ENCODE measurements around the gene TMEM248. TPM values are rescaled to one million over a fixed set of nuclear protein-coding genes. Genes with fewer than 3 reads are reported as not detected.
A peak's percentile ranks its signal among the peaks of the same experiment; 100 is the strongest.

Gene TMEM248
- total and polyA plus RNA-seq, 10 of the 15 experiments (the other 5 are each of a cell fraction or from before 2014, with no cell fraction given) = 6.3 to 93.5 (median 64.9) TPM

DNA sequence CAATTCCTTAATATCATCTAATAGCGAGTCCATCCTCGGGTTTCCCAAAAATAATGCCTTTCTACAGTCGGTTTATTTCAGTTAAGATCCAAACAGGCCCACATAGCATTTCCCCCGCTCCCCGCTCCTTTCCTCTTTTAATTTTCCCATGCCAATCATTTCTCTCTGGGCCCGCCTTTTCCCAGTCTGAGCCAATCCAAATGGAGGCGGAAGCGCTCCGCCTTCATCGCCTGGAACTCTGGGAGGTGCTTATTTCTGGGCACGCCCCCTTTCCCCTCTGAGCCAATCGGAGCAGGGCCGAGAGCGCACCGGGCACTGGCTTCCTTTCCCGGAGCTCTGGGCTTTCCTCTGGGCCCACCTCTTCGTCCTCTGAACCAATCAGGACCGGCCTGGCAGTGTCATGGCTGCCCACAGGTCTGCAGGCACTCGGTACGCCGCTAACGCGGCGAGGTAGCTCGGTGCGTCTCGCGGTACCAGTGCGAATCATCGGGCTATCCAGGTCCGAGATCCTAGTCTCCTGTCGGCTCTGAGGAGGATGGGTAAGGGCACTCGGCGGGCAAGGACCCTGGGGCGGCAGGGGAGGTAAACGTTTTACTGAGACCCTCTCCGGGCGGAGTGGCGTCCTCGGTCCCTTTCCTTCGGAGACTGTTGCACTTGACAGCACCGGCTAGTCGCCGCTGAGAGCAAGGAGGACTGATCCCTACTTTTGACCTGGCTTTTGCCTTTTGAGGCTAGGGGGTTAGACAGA lies 75.6 kb downstream of the TMEM248 start, which contains the start of gene TYW1 (continued):
- TF ChIP-seq, protein P1, sequence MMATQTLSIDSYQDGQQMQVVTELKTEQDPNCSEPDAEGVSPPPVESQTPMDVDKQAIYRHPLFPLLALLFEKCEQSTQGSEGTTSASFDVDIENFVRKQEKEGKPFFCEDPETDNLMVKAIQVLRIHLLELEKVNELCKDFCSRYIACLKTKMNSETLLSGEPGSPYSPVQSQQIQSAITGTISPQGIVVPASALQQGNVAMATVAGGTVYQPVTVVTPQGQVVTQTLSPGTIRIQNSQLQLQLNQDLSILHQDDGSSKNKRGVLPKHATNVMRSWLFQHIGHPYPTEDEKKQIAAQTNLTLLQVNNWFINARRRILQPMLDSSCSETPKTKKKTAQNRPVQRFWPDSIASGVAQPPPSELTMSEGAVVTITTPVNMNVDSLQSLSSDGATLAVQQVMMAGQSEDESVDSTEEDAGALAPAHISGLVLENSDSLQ (IDR thresholded peaks at IDR 0.05) = peak; percentile 99
- peak; percentile 41; the same call in 1 of the 2 replicates for TF ChIP-seq ATF7 (IDR thresholded peaks at IDR 0.05; ENCODE audit: low read depth)
- peak; percentile 83 for TF ChIP-seq SP1 (IDR thresholded peaks at IDR 0.05; ENCODE audit: low read depth, low read length)
- 0 out of 2 replicates have a peak, but pooled peaks have one; percentile 20 for TF ChIP-seq RFX5 (IDR thresholded peaks at IDR 0.05; ENCODE audit: low read depth, low read length)
- peak; percentile 89 for TF ChIP-seq MXI1 (IDR thresholded peaks at IDR 0.05; ENCODE audit: low read depth, low read length)
- peak; percentile 45 for TF ChIP-seq IKZF1 (conservative IDR thresholded peaks at IDR 0.05)
- TF ChIP-seq POU2F2 (IDR thresholded peaks at IDR 0.05; ENCODE audit: borderline replicate concordance, low read depth, low read length) = peak; percentile 46; the same call in 1 of the 3 replicates
- TF ChIP-seq, protein P2, sequence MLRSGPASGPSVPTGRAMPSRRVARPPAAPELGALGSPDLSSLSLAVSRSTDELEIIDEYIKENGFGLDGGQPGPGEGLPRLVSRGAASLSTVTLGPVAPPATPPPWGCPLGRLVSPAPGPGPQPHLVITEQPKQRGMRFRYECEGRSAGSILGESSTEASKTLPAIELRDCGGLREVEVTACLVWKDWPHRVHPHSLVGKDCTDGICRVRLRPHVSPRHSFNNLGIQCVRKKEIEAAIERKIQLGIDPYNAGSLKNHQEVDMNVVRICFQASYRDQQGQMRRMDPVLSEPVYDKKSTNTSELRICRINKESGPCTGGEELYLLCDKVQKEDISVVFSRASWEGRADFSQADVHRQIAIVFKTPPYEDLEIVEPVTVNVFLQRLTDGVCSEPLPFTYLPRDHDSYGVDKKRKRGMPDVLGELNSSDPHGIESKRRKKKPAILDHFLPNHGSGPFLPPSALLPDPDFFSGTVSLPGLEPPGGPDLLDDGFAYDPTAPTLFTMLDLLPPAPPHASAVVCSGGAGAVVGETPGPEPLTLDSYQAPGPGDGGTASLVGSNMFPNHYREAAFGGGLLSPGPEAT (IDR thresholded peaks at IDR 0.05; ENCODE audit: low read depth) = peak; percentile 82
- TF ChIP-seq, protein P3, sequence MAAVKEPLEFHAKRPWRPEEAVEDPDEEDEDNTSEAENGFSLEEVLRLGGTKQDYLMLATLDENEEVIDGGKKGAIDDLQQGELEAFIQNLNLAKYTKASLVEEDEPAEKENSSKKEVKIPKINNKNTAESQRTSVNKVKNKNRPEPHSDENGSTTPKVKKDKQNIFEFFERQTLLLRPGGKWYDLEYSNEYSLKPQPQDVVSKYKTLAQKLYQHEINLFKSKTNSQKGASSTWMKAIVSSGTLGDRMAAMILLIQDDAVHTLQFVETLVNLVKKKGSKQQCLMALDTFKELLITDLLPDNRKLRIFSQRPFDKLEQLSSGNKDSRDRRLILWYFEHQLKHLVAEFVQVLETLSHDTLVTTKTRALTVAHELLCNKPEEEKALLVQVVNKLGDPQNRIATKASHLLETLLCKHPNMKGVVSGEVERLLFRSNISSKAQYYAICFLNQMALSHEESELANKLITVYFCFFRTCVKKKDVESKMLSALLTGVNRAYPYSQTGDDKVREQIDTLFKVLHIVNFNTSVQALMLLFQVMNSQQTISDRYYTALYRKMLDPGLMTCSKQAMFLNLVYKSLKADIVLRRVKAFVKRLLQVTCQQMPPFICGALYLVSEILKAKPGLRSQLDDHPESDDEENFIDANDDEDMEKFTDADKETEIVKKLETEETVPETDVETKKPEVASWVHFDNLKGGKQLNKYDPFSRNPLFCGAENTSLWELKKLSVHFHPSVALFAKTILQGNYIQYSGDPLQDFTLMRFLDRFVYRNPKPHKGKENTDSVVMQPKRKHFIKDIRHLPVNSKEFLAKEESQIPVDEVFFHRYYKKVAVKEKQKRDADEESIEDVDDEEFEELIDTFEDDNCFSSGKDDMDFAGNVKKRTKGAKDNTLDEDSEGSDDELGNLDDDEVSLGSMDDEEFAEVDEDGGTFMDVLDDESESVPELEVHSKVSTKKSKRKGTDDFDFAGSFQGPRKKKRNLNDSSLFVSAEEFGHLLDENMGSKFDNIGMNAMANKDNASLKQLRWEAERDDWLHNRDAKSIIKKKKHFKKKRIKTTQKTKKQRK (IDR thresholded peaks at IDR 0.05; ENCODE audit: low read depth, low read length) = peak; percentile 44; the same call in 1 of the 2 replicates
- 0 out of 2 replicates have a peak, but pooled peaks have one; percentile 45 for TF ChIP-seq CBFB (IDR thresholded peaks at IDR 0.05; ENCODE audit: low read depth)
- peak; percentile 95 for TF ChIP-seq YY1 (IDR thresholded peaks at IDR 0.05; ENCODE audit: low read depth, low read length)
- TF ChIP-seq, protein P4, sequence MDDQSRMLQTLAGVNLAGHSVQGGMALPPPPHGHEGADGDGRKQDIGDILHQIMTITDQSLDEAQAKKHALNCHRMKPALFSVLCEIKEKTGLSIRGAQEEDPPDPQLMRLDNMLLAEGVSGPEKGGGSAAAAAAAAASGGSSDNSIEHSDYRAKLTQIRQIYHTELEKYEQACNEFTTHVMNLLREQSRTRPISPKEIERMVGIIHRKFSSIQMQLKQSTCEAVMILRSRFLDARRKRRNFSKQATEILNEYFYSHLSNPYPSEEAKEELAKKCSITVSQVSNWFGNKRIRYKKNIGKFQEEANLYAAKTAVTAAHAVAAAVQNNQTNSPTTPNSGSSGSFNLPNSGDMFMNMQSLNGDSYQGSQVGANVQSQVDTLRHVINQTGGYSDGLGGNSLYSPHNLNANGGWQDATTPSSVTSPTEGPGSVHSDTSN (IDR thresholded peaks at IDR 0.05; ENCODE audit: insufficient replicate concordance, low read depth, low read length) = peak; percentile 95
- peak; percentile 60; the same call in 1 of the 2 replicates for TF ChIP-seq DPF2 (IDR thresholded peaks at IDR 0.05)
- TF ChIP-seq TAF1 (IDR thresholded peaks at IDR 0.05; ENCODE audit: borderline replicate concordance, low read depth, low read length) = peak; percentile 50; the same call in 1 of the 2 replicates
- peak; percentile 86 for TF ChIP-seq CHD2 (IDR thresholded peaks at IDR 0.05; ENCODE audit: borderline replicate concordance, low read depth, low read length)
- TF ChIP-seq, protein P5, sequence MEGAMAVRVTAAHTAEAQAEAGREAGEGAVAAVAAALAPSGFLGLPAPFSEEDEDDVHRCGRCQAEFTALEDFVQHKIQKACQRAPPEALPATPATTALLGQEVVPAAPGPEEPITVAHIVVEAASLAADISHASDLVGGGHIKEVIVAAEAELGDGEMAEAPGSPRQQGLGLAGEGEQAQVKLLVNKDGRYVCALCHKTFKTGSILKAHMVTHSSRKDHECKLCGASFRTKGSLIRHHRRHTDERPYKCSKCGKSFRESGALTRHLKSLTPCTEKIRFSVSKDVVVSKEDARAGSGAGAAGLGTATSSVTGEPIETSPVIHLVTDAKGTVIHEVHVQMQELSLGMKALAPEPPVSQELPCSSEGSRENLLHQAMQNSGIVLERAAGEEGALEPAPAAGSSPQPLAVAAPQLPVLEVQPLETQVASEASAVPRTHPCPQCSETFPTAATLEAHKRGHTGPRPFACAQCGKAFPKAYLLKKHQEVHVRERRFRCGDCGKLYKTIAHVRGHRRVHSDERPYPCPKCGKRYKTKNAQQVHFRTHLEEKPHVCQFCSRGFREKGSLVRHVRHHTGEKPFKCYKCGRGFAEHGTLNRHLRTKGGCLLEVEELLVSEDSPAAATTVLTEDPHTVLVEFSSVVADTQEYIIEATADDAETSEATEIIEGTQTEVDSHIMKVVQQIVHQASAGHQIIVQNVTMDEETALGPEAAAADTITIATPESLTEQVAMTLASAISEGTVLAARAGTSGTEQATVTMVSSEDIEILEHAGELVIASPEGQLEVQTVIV (IDR thresholded peaks at IDR 0.05; ENCODE audit: borderline replicate concordance, partially characterized antibody) = peak; percentile 70
- peak; percentile 79 for TF ChIP-seq POLR2AphosphoS5 (IDR thresholded peaks at IDR 0.05; ENCODE audit: low read length)
- TF ChIP-seq POLR2A (IDR thresholded peaks at IDR 0.05; ENCODE audit: low read depth, low read length) = peak; percentile 89
- peak; percentile 41; the same call in 1 of the 2 replicates for TF ChIP-seq HCFC1 (IDR thresholded peaks at IDR 0.05; ENCODE audit: low read length)

Measured in GM12878 (cell line).